DND-41 (cell line): Measurements from ENCODE around the gene RAPGEF2.

Experiments used
- EZH2 ChIP-seq: IDR thresholded peaks from 3 replicates; pipeline ENCODE4 v1.6.1; 2012; ENCODE audit warnings: borderline replicate concordance, low read depth, mild to moderate bottlenecking, moderate library complexity, low read length, inconsistent platforms; ENCODE audit not compliant: severe bottlenecking
- TF ChIP-seq, protein P1 (sequence below): IDR thresholded peaks from 2 replicates; pipeline ENCODE4 v1.5.1; 2012; ENCODE audit warnings: borderline replicate concordance, low read length, moderate library complexity, mild to moderate bottlenecking; ENCODE audit not compliant: poor library complexity, severe bottlenecking; ENCODE audit errors: extremely low read depth

DNA sequence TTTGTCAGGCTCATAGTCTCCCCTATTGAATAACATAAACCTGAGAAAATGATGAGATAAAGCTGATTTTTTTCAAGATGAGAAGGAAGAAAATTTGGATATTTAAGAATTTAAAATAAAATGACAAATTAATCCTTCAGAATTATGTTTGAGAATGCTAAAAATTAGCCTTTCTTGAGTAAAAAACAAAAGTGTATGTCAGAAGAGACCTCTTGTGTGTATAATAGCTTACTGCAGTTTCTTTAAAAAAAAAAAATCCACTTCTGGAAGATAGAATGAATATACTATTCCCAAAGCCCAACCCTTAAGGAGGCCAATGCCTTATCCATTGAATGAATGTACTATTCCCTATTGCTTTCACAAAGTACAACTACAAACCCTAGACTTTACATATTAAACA lies 281.8 kb downstream of the RAPGEF2 start:
- no peak for TF ChIP-seq EZH2
- TF ChIP-seq, protein P1, sequence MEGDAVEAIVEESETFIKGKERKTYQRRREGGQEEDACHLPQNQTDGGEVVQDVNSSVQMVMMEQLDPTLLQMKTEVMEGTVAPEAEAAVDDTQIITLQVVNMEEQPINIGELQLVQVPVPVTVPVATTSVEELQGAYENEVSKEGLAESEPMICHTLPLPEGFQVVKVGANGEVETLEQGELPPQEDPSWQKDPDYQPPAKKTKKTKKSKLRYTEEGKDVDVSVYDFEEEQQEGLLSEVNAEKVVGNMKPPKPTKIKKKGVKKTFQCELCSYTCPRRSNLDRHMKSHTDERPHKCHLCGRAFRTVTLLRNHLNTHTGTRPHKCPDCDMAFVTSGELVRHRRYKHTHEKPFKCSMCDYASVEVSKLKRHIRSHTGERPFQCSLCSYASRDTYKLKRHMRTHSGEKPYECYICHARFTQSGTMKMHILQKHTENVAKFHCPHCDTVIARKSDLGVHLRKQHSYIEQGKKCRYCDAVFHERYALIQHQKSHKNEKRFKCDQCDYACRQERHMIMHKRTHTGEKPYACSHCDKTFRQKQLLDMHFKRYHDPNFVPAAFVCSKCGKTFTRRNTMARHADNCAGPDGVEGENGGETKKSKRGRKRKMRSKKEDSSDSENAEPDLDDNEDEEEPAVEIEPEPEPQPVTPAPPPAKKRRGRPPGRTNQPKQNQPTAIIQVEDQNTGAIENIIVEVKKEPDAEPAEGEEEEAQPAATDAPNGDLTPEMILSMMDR = no peak
